HTR-8/SVneo (cell line): Measurements from ENCODE around the gene MASP1.

Source experiments
- DNase-seq: peaks from one replicate; pipeline ENCODE4 v3.0.0; 2011; ENCODE audit warnings: low spot score, mixed read lengths; ENCODE audit not compliant: insufficient read length
- FAIRE-seq: peaks from 2 replicates; lab custom pipeline; 2011; peaks lifted over from hg19 to GRCh38; lab: Jason Lieb, UNC

Gene MASP1

DNA sequence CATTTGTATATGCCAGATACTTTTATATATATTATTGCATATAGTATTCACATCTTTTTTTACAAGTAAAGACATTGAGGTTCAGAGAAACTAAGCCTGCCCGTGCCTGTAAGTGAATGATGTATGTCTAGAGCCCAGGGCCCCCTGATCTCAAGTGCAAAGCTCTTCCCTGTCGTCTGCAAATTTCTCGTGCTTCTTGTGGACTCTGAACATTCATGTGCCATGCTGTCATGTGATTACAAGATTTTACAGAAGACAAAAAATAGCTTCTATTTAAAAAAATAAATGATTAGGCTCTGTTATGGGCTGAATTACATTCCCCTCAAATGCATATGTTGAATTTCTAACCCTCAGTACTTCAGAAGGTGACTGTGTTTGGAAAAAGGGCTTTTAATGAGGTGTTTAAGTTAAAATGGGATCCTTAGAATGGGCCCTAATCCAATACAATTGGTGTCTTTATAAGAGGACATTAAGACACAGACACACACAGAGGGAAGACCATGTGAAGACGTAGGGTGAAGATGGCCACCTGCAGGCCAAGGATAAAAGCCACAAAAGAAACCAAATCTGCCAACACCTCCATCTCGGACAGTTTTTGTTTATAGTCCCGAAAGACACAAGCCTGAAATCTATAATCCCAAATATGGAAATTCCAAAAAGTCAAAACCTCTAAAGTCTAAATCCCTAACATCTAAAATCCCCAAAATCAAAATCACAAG is 3.9 kb upstream of the MASP1 start:
- DNase-seq, result no peak
- FAIRE-seq, result no peak

GRCh38 chr3:187293516-187294430 is 2.2 kb upstream of the MASP1 start:
- FAIRE-seq, result no peak
- DNase-seq, result no peak

GRCh38 chr3:187292631-187293515 is 1.3 kb upstream of the MASP1 start:
- no peak for FAIRE-seq
- DNase-seq, result no peak

- no peak for FAIRE-seq
- no peak for DNase-seq
Measured at GRCh38 chr3:187292181-187292580, 644 bp upstream of the MASP1 start.

DNA sequence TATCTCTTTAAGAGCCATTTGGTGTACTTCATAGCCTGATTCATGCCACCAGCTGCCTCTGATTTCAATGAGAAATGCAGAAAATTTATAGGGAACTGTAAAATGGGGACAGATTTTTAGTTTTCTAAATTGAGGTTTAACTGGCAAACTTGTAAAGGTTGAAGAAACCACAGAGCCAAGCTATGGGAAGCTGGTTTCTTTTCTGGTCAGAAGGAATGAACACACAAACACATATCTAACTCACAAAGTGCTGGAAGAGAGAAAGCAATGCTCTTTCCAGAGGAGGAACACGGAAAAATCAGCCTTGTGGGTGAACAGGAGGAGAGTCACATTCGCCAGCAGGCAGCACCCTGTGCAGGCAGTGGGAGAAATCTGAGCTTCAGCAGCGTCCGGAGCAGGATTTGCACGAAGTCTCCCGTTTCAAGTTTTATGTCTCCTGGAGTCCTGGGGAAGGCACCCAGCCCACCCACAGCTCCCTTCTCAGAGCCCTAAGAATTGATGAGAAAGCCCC is 481 bp downstream of the MASP1 start:
- no peak for FAIRE-seq
- DNase-seq, result no peak

DNA sequence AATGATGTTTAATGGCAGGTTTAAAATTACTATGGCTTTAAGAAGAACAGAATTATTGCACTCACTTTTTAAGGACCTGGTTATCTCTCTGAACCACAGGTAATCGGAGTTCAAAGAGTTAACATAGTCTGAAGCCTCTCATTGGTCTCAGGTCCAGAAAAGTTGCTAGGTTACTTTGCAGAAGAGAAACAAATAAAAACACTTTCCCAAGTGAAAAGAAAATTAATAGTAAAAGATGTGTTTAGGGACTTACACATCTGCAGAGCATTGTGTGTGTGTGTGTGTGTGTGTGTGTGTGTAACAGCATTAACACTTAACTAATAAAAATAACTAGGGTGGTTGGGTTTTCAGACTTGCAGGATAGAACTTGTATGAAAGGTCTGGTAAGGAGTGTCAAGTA is 1.0 kb downstream of the MASP1 start:
- DNase-seq (no peak), FAIRE-seq (no peak)

- no peak for DNase-seq
- no peak for FAIRE-seq
Measured at GRCh38 chr3:187288855-187289605, 2.5 kb downstream of the MASP1 start.

DNA sequence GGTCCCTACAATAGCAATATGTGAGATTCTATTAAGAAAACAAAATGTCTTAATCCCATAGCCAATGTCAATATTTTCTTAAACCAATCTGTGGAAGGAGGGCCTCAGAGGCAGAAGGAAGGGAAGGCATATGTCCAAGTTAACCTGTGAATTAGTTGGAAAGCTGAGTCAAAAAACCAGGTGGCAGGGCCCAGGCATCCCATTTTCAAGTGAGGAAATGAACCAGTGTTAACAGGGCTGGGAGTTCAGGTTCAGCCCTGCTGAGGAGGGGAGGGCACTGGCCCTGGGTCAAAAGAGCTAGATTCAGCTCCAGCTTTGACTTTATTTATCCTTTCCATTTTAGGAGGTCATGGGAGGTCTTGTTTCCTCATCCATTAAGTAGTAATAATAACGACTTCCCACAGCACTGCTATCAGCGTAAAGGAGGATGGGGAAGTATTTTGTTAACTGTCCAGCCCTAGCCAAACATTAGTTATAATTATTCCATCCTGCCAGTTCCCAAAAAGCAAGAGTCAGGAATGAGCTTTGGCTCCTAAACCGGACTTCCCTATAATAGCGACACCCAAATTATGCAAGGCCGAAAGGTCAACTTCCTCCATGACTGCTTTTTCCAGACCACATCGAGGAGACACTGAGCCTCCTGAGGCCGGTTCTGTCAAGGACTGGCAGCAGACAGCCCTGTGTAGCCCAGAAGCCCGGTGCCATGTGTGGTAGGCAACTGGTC is 3.2 kb downstream of the MASP1 start:
- no peak for FAIRE-seq
- no peak for DNase-seq

DNA sequence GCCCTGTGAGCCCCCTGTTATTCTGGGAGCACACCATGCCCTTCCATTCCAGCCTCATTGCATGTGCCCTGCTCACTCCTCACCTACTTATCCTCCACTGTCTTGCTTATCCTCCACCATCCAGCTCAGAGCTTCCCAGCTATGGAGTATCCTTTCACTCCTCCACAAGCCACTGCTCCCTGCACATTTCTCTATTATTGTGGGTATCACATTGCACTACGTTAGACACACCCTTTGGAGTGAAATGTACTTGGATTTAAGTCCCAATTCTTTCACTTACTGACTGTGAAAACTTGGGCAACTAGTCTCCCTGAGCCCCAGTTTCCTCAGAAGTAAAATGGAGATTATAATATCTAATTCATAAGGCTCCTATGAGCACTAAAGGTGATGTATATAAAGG is 4.3 kb downstream of the MASP1 start:
- no peak for FAIRE-seq
- no peak for DNase-seq

DNA sequence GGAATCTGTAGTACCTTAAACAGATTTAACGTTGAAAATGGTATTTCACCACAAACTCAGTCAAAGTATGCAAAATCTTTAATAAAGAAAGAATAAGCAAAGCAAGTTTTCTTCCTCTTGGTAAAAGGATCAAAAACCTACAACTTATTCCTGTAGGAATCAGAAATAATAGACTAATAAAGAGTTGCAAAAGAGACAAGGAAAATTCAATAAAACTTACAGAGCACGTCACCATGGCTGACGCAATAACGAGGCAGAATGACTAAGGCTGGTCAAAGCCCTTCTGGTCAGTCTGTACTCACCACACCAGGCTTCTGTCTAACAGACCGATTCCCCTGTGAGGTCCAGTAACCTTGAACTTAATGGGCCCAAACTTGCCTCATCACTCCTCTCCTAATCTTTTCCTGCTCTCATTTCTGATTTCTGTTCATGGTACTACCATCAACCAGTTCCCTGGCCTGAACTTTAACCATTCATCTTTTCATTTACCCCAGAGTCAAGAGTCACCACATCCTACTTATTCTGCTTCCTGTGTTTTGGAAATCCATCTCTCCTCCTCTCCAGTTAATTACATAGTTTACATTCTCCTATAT is 5.0 kb downstream of the MASP1 start:
- FAIRE-seq, result no peak
- no peak for DNase-seq

GRCh38 chr3:187281191-187281714 is 10.3 kb downstream of the MASP1 start:
- FAIRE-seq (no peak), DNase-seq (no peak)

DNA sequence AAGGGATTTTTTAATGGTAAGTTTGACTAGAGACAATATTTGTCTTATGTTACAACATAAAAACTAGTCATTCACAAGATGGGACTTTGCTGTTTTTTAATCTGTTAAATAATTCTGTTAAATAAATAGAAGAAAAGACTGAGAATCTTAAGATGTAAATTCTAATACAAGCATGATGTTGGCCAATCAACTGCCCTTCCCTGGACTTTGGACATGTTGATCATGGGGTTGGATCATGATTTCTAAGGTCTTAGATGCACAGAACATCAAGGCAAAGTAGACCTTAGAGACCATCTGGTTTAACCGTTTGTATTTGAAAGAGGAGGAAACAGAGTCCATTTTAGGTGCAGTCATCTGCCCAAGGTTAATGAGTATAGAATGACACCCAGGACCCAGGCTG is 10.9 kb downstream of the MASP1 start:
- no peak for FAIRE-seq

GRCh38 chr3:187277129-187277462 is 14.4 kb downstream of the MASP1 start:
- FAIRE-seq, result no peak
- DNase-seq, result no peak

More for the DNA sequence above, 10.9 kb downstream of the MASP1 start:
- no peak for DNase-seq

- no peak for FAIRE-seq
- no peak for DNase-seq
Measured at GRCh38 chr3:187276397-187277128, 15.0 kb downstream of the MASP1 start.

GRCh38 chr3:187274977-187275338 is 16.6 kb downstream of the MASP1 start:
- DNase-seq (no peak), FAIRE-seq (no peak)

DNA sequence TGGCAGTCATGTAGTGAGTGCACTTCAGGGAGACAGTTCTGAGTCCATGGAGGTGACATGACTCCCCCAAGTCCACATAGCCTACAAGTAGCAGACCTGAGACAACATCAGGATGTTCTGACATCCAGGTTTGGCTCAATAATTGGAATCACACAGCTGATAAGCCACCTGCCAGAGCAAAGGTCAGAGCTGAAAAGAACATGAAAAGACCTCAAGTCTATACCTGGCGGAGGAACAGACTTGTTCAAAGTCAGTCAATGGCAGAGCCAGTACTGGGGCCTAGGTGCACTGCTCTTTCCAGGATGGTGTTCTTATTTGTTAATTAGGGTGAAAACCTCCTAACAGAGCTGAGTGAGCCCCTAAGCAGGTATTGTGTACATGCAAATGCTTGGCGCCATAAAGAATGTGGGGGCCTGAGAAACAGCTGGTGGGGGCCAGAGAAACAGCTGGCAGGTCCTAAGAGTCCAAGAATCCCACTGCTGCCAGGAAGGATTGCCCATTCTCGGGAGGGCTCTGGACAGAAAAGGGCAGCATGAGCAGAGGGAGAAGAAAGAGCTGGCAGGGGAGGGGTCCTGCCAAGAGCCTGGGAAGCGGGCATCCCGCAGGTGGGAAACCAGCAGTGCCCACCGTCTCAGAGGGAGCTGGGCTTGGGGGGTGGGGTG is 17.1 kb downstream of the MASP1 start:
- FAIRE-seq (no peak), DNase-seq (no peak)

- FAIRE-seq (no peak), DNase-seq (no peak)
Measured at GRCh38 chr3:187271582-187271981, 20.0 kb downstream of the MASP1 start.
